Sigmoid colon (tissue), 7 donors: ENCODE results near the gene CDK3. TPM values are rescaled to one million over a fixed set of nuclear protein-coding genes. Genes with fewer than 3 reads are reported as not detected.
"Not testable (repeated sequence)": the region's sequence is repeated elsewhere in the genome, so short reads cannot be mapped to it uniquely, and the experiment has no call there.

Experiments used
- DNase-seq: peaks from one replicate; pipeline ENCODE4 v3.0.0-alpha.2; 2019
- H3K27ac ChIP-seq, 4 donors: fragments of 200-600 bp; sonication (generic); one replicate each; pipeline ENCODE4 v1.5.1; 2016 to 2019; ENCODE audit warnings: mild to moderate bottlenecking in 1 of 4
- H3K27me3 ChIP-seq, 3 donors: fragments of 200-600 bp; sonication (generic); one replicate each; pipeline ENCODE4 v1.5.1; 2019; ENCODE audit warnings: mild to moderate bottlenecking in 1 of 3
- H3K36me3 ChIP-seq, 4 donors: fragments of 200-600 bp; sonication (generic); one replicate each; pipeline ENCODE4 v1.5.1; 2016 to 2019
- H3K4me1 ChIP-seq, 4 donors: fragments of 200-600 bp; sonication (generic); one replicate each; pipeline ENCODE4 v1.5.1; 2017 to 2019
- H3K4me3 ChIP-seq, 4 donors: fragments of 200-600 bp; sonication (generic); one replicate each; pipeline ENCODE4 v1.5.1; 2017 to 2019; ENCODE audit warnings: mild to moderate bottlenecking in 2 of 4, moderate library complexity in 1 of 4
- H3K9me3 ChIP-seq, 4 donors: fragments of 200-600 bp in 3 of 4; sonication (generic) in 3 of 4; one replicate each; pipeline versions ENCODE4 v1.5.1 to v1.6.1; 2013 to 2019
- CTCF ChIP-seq, 4 experiments: fragments of 450-650 bp in 3 of 4; fragments of 200-600 bp in 1 of 4; IDR thresholded peaks; one replicate each; pipeline ENCODE4 v1.5.1; 2016 to 2019; ENCODE audit warnings: antibody characterized with exemption in 4 of 4, mild to moderate bottlenecking in 3 of 4, moderate library complexity in 2 of 4
- EP300 ChIP-seq, 4 donors: sonication (generic); formaldehyde crosslinking; IDR thresholded peaks; one replicate each; pipeline ENCODE4 v1.6.1; 2017; ENCODE audit warnings: antibody characterized with exemption in 4 of 4
- POLR2A ChIP-seq, 2 donors: fragments of 450-650 bp; IDR thresholded peaks; one replicate each; pipeline ENCODE4 v1.6.1; 2016; ENCODE audit warnings: antibody characterized with exemption in 2 of 2, mild to moderate bottlenecking in 2 of 2, moderate library complexity in 2 of 2
- POLR2AphosphoS5 ChIP-seq, 4 donors: sonication (generic); formaldehyde crosslinking; IDR thresholded peaks; one replicate each; pipeline ENCODE4 v1.6.1; 2017; ENCODE audit warnings: antibody characterized with exemption in 4 of 4
- WGBS, 2 donors: extraction: QIAGEN DNeasy Blood & Tissue Kit; methylation state at CpG; one replicate each; pipeline ENCODE4 v1.1.7; 2013; 5-methylcytosine and 5-hydroxymethylcytosine counted together
- intact Hi-C: fragments of 100-400 bp; cut with DNase I; formaldehyde crosslinking; loops from one replicate; pipeline ENCODE4 v1.15.1; 2023
- polyA plus RNA-seq, 3 donors: library from polyadenylated mRNA; stranded (reverse); fragments of 200-250 nt; gene quantifications; one replicate each; pipeline ENCODE4 v1.2.3, GENCODE V29; 2013
- total RNA-seq, 4 donors: library from RNA; depleted of rRNA; stranded (reverse); fragments of >200 nt; gene quantifications; one replicate each; pipeline ENCODE4 v1.1.0, GENCODE V29; 2016
- donor health status: healthy with polysubstance abuse.
- donor health status: Bipolar disorder and iron deficiency.
- donor health status: healthy.

The CDK3 gene
- total and polyA plus RNA-seq, 7 donors: 0.71 to 15.0 (median 7.3) TPM; not detected in 1

GRCh38 chr17:75965468-75965867, 35.2 kb upstream of the CDK3 start:
- Histone ChIP-seq H3K9me3 (no peaks in the 10 kb centered on the region), H3K36me3 (peaks cover 0 to 10% (median 0%) of the 10 kb centered on the region in 4 donors), H3K4me3 (no peak overlapping the region), H3K4me1 (no peaks in the 10 kb centered on the region), H3K27me3 (no peaks in the 10 kb centered on the region), H3K27ac (no peak overlapping the region)
- no peak for DNase-seq
- intact Hi-C loops: no loop called here
- WGBS, 2 donors: 96% methylated on average over 6 of the region's 6 CpGs
- TF ChIP-seq EP300 (IDR thresholded peaks at IDR 0.05) (no peak), CTCF (IDR thresholded peaks at IDR 0.05) (no peak), POLR2A (IDR thresholded peaks at IDR 0.05) (no peak), POLR2AphosphoS5 (IDR thresholded peaks at IDR 0.05) (no peak)

- DNase-seq, H3K27me3 ChIP-seq, H3K4me3 ChIP-seq, H3K9me3 ChIP-seq, H3K4me1 ChIP-seq, H3K27ac ChIP-seq, intact Hi-C loops: not testable (repeated sequence)
- peaks cover 0 to 40% (median 0%) of the 10 kb centered on the region in 4 donors for H3K36me3 ChIP-seq
- 86 to 93% methylated on average over 10 of the region's 10 CpGs for WGBS, 2 donors
Observed at GRCh38 chr17:75969044-75969443, 31.6 kb upstream of the CDK3 start.

- H3K4me3 ChIP-seq: no peak overlapping the region
- peaks cover 0 to 40% (median 0%) of the 10 kb centered on the region in 4 donors for H3K36me3 ChIP-seq
- 65 to 74% methylated on average over 4 of the region's 4 CpGs for WGBS, 2 donors
- H3K4me1 ChIP-seq: peaks cover 0 to under 1% (median 0%) of the 10 kb centered on the region in 4 donors
- H3K27ac ChIP-seq: no peak overlapping the region
- intact Hi-C loops: no loop called here
- no peaks in the 10 kb centered on the region for H3K9me3 ChIP-seq
- DNase-seq: no peak
- no peak for TF ChIP-seq POLR2AphosphoS5 (IDR thresholded peaks at IDR 0.05)
- TF ChIP-seq POLR2A (IDR thresholded peaks at IDR 0.05): no peak
- no peak for TF ChIP-seq CTCF (IDR thresholded peaks at IDR 0.05)
- no peak for TF ChIP-seq EP300 (IDR thresholded peaks at IDR 0.05)
- no peaks in the 10 kb centered on the region for H3K27me3 ChIP-seq
Observed at GRCh38 chr17:75970011-75970523, 30.6 kb upstream of the CDK3 start.

GRCh38 chr17:75970626-75971025, 30.0 kb upstream of the CDK3 start:
- no peak overlapping the region for H3K4me3 ChIP-seq
- intact Hi-C loops: no loop called here
- no peak overlapping the region for H3K27ac ChIP-seq
- H3K4me1 ChIP-seq: peaks cover 0 to 6% (median 2%) of the 10 kb centered on the region in 4 donors
- H3K27me3 ChIP-seq: no peaks in the 10 kb centered on the region
- 92 to 93% methylated on average over 7 of the region's 7 CpGs for WGBS, 2 donors
- H3K9me3 ChIP-seq: no peaks in the 10 kb centered on the region
- DNase-seq: no peak
- TF ChIP-seq EP300 (IDR thresholded peaks at IDR 0.05): no peak
- TF ChIP-seq POLR2AphosphoS5 (IDR thresholded peaks at IDR 0.05): no peak
- no peak for TF ChIP-seq CTCF (IDR thresholded peaks at IDR 0.05)
- no peak for TF ChIP-seq POLR2A (IDR thresholded peaks at IDR 0.05)
- H3K36me3 ChIP-seq: peaks cover 0 to 40% (median 0%) of the 10 kb centered on the region in 4 donors

GRCh38 chr17:75975187-75975586, 25.5 kb upstream of the CDK3 start:
- DNase-seq, H3K9me3 ChIP-seq, intact Hi-C loops, H3K27ac ChIP-seq, H3K4me3 ChIP-seq, H3K27me3 ChIP-seq: not testable (repeated sequence)
- WGBS, 2 donors: 93% methylated on average over 6 of the region's 6 CpGs
- peaks cover 0 to 36% (median 28%) of the 10 kb centered on the region in 4 donors for H3K4me1 ChIP-seq
- peaks cover 0 to 30% (median 0%) of the 10 kb centered on the region in 4 donors for H3K36me3 ChIP-seq

- no peaks in the 10 kb centered on the region for H3K27me3 ChIP-seq
- peaks cover 0 to 30% (median 0%) of the 10 kb centered on the region in 4 donors for H3K36me3 ChIP-seq
- H3K4me3 ChIP-seq: no peak overlapping the region
- intact Hi-C loops: no loop called here
- peaks cover 0 to 40% (median 32%) of the 10 kb centered on the region in 4 donors for H3K4me1 ChIP-seq
- DNase-seq: no peak
- 20 to 65% methylated on average over 5 of the region's 5 CpGs for WGBS, 2 donors
- H3K27ac ChIP-seq: no peak overlapping the region
- TF ChIP-seq POLR2A (IDR thresholded peaks at IDR 0.05): no peak
- TF ChIP-seq POLR2AphosphoS5 (IDR thresholded peaks at IDR 0.05): no peak
- no peak for TF ChIP-seq EP300 (IDR thresholded peaks at IDR 0.05)
- TF ChIP-seq CTCF (IDR thresholded peaks at IDR 0.05): no peak
- H3K9me3 ChIP-seq: no peaks in the 10 kb centered on the region
Observed at GRCh38 chr17:75975757-75976174, 24.9 kb upstream of the CDK3 start.
